CD4-positive, alpha-beta memory T cell (primary cell): Measurements from ENCODE around the gene SCAI. TPM values are rescaled to one million over a fixed set of nuclear protein-coding genes. Genes with fewer than 3 reads are reported as not detected.
"Not testable (repeated sequence)": the region's sequence is repeated elsewhere in the genome, so short reads cannot be mapped to it uniquely, and the experiment has no call there.

Source experiments
- CTCF ChIA-PET: fragments of 350-600 bp; sonication (Branson Sonifier 250); formaldehyde crosslinking; loops from one replicate; lab custom pipeline; 2021; ENCODE audit warnings: inconsistent platforms; ENCODE audit not compliant: partially characterized antibody; lab: Charles Lee
- POLR2A ChIA-PET: fragments of 350-600 bp; sonication (Branson Sonifier 250); formaldehyde crosslinking; loops from one replicate; lab custom pipeline; 2021; ENCODE audit not compliant: partially characterized antibody; lab: Charles Lee
- DNase-seq, 5 donors: peaks; one replicate each; pipeline versions ENCODE4 v3.0.0 to v3.0.0-alpha.2; 2020 to 2022; ENCODE audit warnings: mixed read lengths in 1 of 5
- H3K27ac ChIP-seq: one replicate; pipeline ENCODE4 v1.7.0; 2013; ENCODE audit warnings: low read depth, low read length
- H3K27me3 ChIP-seq: 2 replicates; pipeline ENCODE4 v1.7.0; 2013; ENCODE audit warnings: mild to moderate bottlenecking, low read length, moderate library complexity; ENCODE audit not compliant: insufficient read depth
- H3K36me3 ChIP-seq: 2 replicates; pipeline ENCODE4 v1.7.0; 2013; ENCODE audit warnings: mild to moderate bottlenecking, low read length, moderate library complexity; ENCODE audit not compliant: insufficient read depth
- H3K4me1 ChIP-seq: 2 replicates; pipeline ENCODE4 v1.7.0; 2013; ENCODE audit warnings: mild to moderate bottlenecking, low read length, moderate library complexity; ENCODE audit not compliant: insufficient read depth
- H3K4me3 ChIP-seq, 2 donors: one replicate each; pipeline ENCODE4 v1.7.0; 2013; ENCODE audit warnings: low read length in 2 of 2, mild to moderate bottlenecking in 1 of 2
- H3K9me3 ChIP-seq, 2 donors: one replicate each; pipeline ENCODE4 v1.7.0; 2013; ENCODE audit warnings: low read length in 2 of 2, control low read depth in 1 of 2; ENCODE audit not compliant: control insufficient read depth in 1 of 2
- H3K27ac Mint-ChIP-seq, 7 donors: one replicate each; pipeline ENCODE4 v1.8.0; 2020 to 2021; ENCODE audit warnings: mixed read lengths in 7 of 7, mild to moderate bottlenecking in 6 of 7, inconsistent platforms in 3 of 7, moderate library complexity in 3 of 7
- H3K27me3 Mint-ChIP-seq, 2 donors: one replicate each; pipeline ENCODE4 v1.8.0; 2020 to 2021; ENCODE audit warnings: mixed read lengths in 2 of 2
- H3K36me3 Mint-ChIP-seq, 2 donors: one replicate each; pipeline ENCODE4 v1.8.0; 2020 to 2021; ENCODE audit warnings: mixed read lengths in 2 of 2, inconsistent platforms in 1 of 2, mild to moderate bottlenecking in 1 of 2
- H3K4me1 Mint-ChIP-seq, 4 donors: one replicate each; pipeline ENCODE4 v1.8.0; 2020 to 2021; ENCODE audit warnings: mixed read lengths in 4 of 4, mild to moderate bottlenecking in 1 of 4
- H3K4me3 Mint-ChIP-seq, 8 donors: one replicate each; pipeline ENCODE4 v1.8.0; 2020 to 2021; ENCODE audit warnings: mixed read lengths in 8 of 8, mild to moderate bottlenecking in 7 of 8, moderate library complexity in 6 of 8, inconsistent platforms in 3 of 8
- H3K9me3 Mint-ChIP-seq, 8 donors: one replicate each; pipeline ENCODE4 v1.8.0; 2020 to 2021; ENCODE audit warnings: mixed read lengths in 8 of 8, mild to moderate bottlenecking in 5 of 8, inconsistent platforms in 3 of 8, moderate library complexity in 1 of 8
- intact Hi-C: fragments of 100-400 bp; cut with micrococcal nuclease; formaldehyde crosslinking; loops from one replicate; pipeline ENCODE4 v1.15.1; 2023
- polyA plus RNA-seq, 2 donors: library from polyadenylated mRNA; unstranded; fragments of 300-500 nt; fragmentation: Illumina TruSeq; gene quantifications; one replicate each; pipeline ENCODE4 v1.2.3, GENCODE V29; 2021
- total RNA-seq, 2 experiments: library from RNA; stranded (reverse); gene quantifications; one replicate each; pipeline ENCODE4 v1.2.3, GENCODE V29; 2021

Gene SCAI
- total and polyA plus RNA-seq, 4 experiments from 2014 or later, result 0.23 to 15.5 (median 8.5) TPM

DNA sequence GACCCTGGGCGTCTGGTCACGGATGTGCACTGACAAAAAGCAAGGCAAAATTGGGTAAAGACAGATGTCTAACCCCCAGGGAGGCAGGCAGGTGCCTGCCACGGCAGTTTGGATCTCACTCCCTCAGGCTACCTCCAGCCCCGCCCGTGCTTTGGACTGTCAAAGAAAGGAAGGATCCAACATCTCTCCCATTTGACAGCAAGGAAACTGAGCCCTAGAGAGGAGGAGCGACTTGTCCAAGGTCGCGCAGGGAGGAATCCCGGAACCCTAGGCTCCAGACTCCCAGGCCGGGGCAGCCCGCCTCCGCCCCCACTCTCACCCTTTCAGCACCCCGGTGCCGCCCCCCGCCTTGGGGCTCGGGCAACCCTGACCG is 202.8 kb downstream of the SCAI start:
- H3K9me3 Mint-ChIP-seq, result no peaks in the 10 kb centered on the region
- peaks cover 18% of the 10 kb centered on the region for H3K4me1 ChIP-seq
- H3K9me3 ChIP-seq, result no peaks in the 10 kb centered on the region
- peak overlapping the region; percentile 45 to 94 for H3K4me3 ChIP-seq
- no peaks in the 10 kb centered on the region for H3K27me3 ChIP-seq
- peak overlapping the region; percentile 86 to 97 (median 92) for H3K4me3 Mint-ChIP-seq
- H3K4me1 Mint-ChIP-seq, result peaks cover 13 to 35% (median 27%) of the 10 kb centered on the region in 4 donors
- H3K27me3 Mint-ChIP-seq, result no peaks in the 10 kb centered on the region
- peaks cover 13 to 30% of the 10 kb centered on the region in 2 donors for H3K36me3 Mint-ChIP-seq
- POLR2A ChIA-PET, result interaction anchor here (1.8 to 3.4 kb wide), 3 partner anchors 9 to 25 kb away, joined by 10 to 51 read pairs (median 36); no protein-coding TSS in a partner anchor
- CTCF ChIA-PET, result no interaction called here
- intact Hi-C loops, result loop anchor here (2.0 kb wide), 1 partner anchor 300 kb away; the partner anchor contains the start of gene HSPA5
- DNase-seq, result no peak
- H3K27ac ChIP-seq, result peak overlapping the region; percentile 96
- H3K36me3 ChIP-seq, result peaks cover 5% of the 10 kb centered on the region
- H3K27ac Mint-ChIP-seq, result peak overlapping the region; percentile 86 to 99 (median 94)

DNA sequence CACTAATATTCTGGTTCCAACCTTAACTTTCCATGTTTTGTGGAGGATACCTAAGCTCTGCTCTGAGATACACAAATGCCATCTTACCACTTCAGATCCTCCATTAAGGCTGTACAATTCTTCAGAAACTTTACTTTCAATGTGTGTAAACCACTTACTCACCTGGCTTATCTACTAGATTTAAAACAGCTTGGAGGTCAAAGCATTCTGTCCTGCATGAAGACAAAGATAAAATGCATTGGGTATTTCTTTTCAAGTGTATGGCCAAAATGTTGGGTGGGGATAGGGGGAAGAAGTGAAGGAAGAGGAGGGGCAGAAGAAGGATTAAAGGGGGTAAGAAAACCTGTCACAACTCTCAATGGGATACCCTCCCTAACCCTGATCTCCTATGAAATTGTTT is 203.4 kb downstream of the SCAI start:
- no peaks in the 10 kb centered on the region for H3K27me3 Mint-ChIP-seq
- peaks cover 14 to 33% of the 10 kb centered on the region in 2 donors for H3K36me3 Mint-ChIP-seq
- Histone ChIP-seq H3K4me1 (peaks cover 18% of the 10 kb centered on the region), H3K4me3 (peak overlapping the region; percentile 45 to 94), H3K9me3 (no peaks in the 10 kb centered on the region), H3K27me3 (no peaks in the 10 kb centered on the region), H3K36me3 (peaks cover 5% of the 10 kb centered on the region), H3K27ac (peak overlapping the region; percentile 96)
- DNase-seq, result no peak
- peak overlapping the region; percentile 86 to 99 (median 94) for H3K27ac Mint-ChIP-seq
- intact Hi-C loops, result loop anchor here (2.0 kb wide), 1 partner anchor 301 kb away; the partner anchor contains the start of gene HSPA5
- H3K9me3 Mint-ChIP-seq, result no peaks in the 10 kb centered on the region
- peaks cover 13 to 35% (median 27%) of the 10 kb centered on the region in 4 donors for H3K4me1 Mint-ChIP-seq
- CTCF ChIA-PET, result interaction anchor here (1.6 kb wide), 1 partner anchor 30 kb away, joined by 4 read pairs; no protein-coding TSS in a partner anchor
- POLR2A ChIA-PET, result interaction anchor here (1.0 to 3.4 kb wide), 3 partner anchors 10 to 79 kb away, joined by 4 to 36 read pairs (median 10); no protein-coding TSS in a partner anchor
- peak overlapping the region; percentile 86 to 97 (median 92) for H3K4me3 Mint-ChIP-seq

- H3K27ac ChIP-seq, result no peak overlapping the region
- Mint-ChIP-seq H3K27ac (peak overlapping the region in 3 of 7 donors; percentile 10 to 22 (median 17)), H3K4me3 (no peak overlapping the region), H3K9me3 (no peaks in the 10 kb centered on the region), H3K4me1 (peaks cover 14 to 40% (median 21%) of the 10 kb centered on the region in 4 donors), H3K36me3 (peaks cover 47 to 67% of the 10 kb centered on the region in 2 donors), H3K27me3 (no peaks in the 10 kb centered on the region)
- H3K36me3 ChIP-seq, result peaks cover 9% of the 10 kb centered on the region
- no peaks in the 10 kb centered on the region for H3K27me3 ChIP-seq
- POLR2A ChIA-PET, result interaction anchor here (1.1 kb wide), 1 partner anchor 66 kb away, joined by 3 read pairs; no protein-coding TSS in a partner anchor
- H3K4me3 ChIP-seq, result no peak overlapping the region
- no peak for DNase-seq
- intact Hi-C loops, result no loop called here
- CTCF ChIA-PET, result no interaction called here
- no peaks in the 10 kb centered on the region for H3K9me3 ChIP-seq
- peaks cover 14% of the 10 kb centered on the region for H3K4me1 ChIP-seq
Measured at GRCh38 chr9:124934290-124934689, 209.0 kb downstream of the SCAI start.

DNA sequence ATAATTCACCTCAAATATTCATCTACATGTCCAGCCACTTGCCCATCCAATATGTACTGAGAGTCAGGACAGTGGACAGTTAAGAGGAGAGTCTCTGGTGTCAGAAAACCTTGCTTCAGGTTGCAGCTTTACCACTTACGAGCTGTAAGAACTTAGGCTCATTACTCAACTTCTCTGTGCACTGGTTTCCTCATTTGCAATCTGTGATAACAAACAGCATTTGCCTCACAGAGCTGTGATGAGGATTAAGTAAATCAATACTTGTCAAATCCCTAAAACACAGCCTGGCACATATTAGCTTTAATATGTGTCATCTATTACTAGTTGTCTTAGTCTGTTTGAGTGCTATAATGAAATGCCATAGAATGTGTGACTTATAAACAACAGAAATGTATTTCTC is 211.0 kb downstream of the SCAI start:
- peaks cover 58 to 72% of the 10 kb centered on the region in 2 donors for H3K36me3 Mint-ChIP-seq
- no peak for DNase-seq
- H3K27ac ChIP-seq, result no peak overlapping the region
- ChIA-PET POLR2A (interaction anchor here (1.5 kb wide), 1 partner anchor 9 kb away, joined by 4 read pairs; the partner anchor contains the start of gene GOLGA1), CTCF (no interaction called here)
- H3K4me1 ChIP-seq, result peaks cover 17% of the 10 kb centered on the region
- H3K9me3 Mint-ChIP-seq, result no peaks in the 10 kb centered on the region
- H3K4me3 ChIP-seq, result no peak overlapping the region
- peaks cover 13 to 36% (median 16%) of the 10 kb centered on the region in 4 donors for H3K4me1 Mint-ChIP-seq
- H3K4me3 Mint-ChIP-seq, result no peak overlapping the region
- peaks cover 15% of the 10 kb centered on the region for H3K36me3 ChIP-seq
- H3K27me3 ChIP-seq, result no peaks in the 10 kb centered on the region
- peak overlapping the region in 2 of 7 donors; percentile 15 to 17 for H3K27ac Mint-ChIP-seq
- no peaks in the 10 kb centered on the region for H3K9me3 ChIP-seq
- intact Hi-C loops, result no loop called here
- no peaks in the 10 kb centered on the region for H3K27me3 Mint-ChIP-seq

DNA sequence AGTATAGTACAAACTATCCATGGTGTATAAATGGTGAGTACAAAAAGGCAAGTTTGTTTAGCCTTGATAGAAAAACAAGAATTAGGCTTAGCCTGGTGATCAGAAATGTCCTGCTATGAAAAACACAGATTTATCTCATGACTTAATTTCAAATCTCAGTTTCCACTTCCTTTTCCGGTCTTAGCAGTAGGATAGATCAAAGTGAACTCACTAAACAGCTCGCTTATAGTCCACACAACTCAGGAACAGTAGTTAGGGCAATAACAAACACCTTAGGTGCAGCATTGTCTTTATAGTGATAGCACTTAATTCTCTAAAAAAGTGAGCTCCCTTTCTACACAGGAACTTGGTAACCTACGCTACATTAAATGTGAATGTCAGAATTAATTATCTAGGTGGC is 213.9 kb downstream of the SCAI start:
- Mint-ChIP-seq H3K27ac (peak overlapping the region in 6 of 7 donors; percentile 9 to 69 (median 48)), H3K9me3 (no peaks in the 10 kb centered on the region), H3K36me3 (peaks cover 58 to 73% of the 10 kb centered on the region in 2 donors), H3K27me3 (no peaks in the 10 kb centered on the region), H3K4me3 (peak overlapping the region in 5 of 8 donors; percentile 14 to 51 (median 27)), H3K4me1 (peaks cover 12 to 42% (median 16%) of the 10 kb centered on the region in 4 donors)
- H3K27me3 ChIP-seq, result no peaks in the 10 kb centered on the region
- no peak overlapping the region for H3K27ac ChIP-seq
- ChIA-PET CTCF (interaction anchor here (1.1 to 1.5 kb wide), 2 partner anchors 36 to 215 kb away, joined by 4 to 6 read pairs; no protein-coding TSS in a partner anchor), POLR2A (interaction anchor here (0.6 to 3.3 kb wide), 7 partner anchors 11 to 315 kb away, joined by 3 to 36 read pairs (median 5); partner anchors contain the start of genes GOLGA1, HSPA5 and SCAI)
- no peaks in the 10 kb centered on the region for H3K9me3 ChIP-seq
- intact Hi-C loops, result no loop called here
- peaks cover 17% of the 10 kb centered on the region for H3K4me1 ChIP-seq
- H3K36me3 ChIP-seq, result peaks cover 18% of the 10 kb centered on the region
- peak in 3 of 5 donors; percentile 14 to 15 (median 15) for DNase-seq
- no peak overlapping the region for H3K4me3 ChIP-seq

DNA sequence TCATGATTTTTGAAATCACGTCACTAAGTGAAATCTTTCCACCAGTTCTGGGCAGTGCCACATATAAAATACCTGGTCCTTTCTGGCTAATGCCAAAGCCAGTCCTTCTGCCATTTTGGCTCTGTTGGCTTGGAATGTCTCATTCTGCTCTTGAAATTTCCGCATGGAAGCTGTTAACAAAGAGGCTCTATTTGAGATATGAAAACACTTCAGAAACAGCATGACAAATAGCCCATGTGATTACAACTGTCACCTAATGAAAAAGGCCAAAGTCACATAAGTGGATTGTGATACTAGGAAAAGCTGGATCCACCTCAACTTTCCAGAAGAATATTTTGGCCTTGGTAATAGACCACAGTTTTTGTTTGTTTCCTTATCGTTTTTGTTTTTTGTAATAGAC is 215.2 kb downstream of the SCAI start:
- Mint-ChIP-seq H3K27ac (peak overlapping the region in 1 of 7 donors; percentile 1), H3K36me3 (peaks cover 49 to 63% of the 10 kb centered on the region in 2 donors), H3K9me3 (no peaks in the 10 kb centered on the region), H3K4me3 (no peak overlapping the region), H3K4me1 (peaks cover 7 to 37% (median 11%) of the 10 kb centered on the region in 4 donors), H3K27me3 (no peaks in the 10 kb centered on the region)
- intact Hi-C loops, result no loop called here
- Histone ChIP-seq H3K27ac (no peak overlapping the region), H3K9me3 (no peaks in the 10 kb centered on the region), H3K27me3 (no peaks in the 10 kb centered on the region), H3K36me3 (peaks cover 18% of the 10 kb centered on the region), H3K4me3 (no peak overlapping the region), H3K4me1 (peaks cover 17% of the 10 kb centered on the region)
- ChIA-PET CTCF (no interaction called here), POLR2A (interaction anchor here (3.3 kb wide), 1 partner anchor 12 kb away, joined by 36 read pairs; the partner anchor contains the start of gene GOLGA1)
- DNase-seq, result no peak

DNA sequence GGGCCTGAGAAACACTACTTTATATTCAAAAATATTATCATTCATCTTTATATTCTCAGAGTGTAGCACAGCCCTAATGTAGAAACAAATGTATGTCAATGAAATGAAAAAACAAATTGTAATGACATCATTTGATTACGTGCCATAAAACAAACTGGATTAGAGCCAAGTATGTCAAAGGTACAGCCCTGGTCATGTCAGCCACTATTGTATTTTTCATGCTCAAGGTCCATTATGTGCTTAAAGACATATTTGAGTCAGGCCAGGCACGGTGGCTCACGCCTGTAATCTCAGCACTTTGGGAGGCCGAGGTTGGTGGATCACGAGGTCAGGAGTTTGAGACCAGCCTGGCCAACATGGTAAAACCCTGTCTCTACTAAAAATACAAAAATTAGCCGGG is 222.9 kb downstream of the SCAI start:
- CTCF ChIA-PET, result not testable (repeated sequence)

More for the DNA sequence above, 222.9 kb downstream of the SCAI start:
- H3K36me3 ChIP-seq, result peaks cover 11% of the 10 kb centered on the region
- H3K4me1 Mint-ChIP-seq, DNase-seq, H3K4me1 ChIP-seq, H3K27ac Mint-ChIP-seq, H3K9me3 Mint-ChIP-seq, H3K27me3 ChIP-seq, H3K27me3 Mint-ChIP-seq, POLR2A ChIA-PET, intact Hi-C loops, H3K9me3 ChIP-seq, H3K4me3 Mint-ChIP-seq, H3K4me3 ChIP-seq, H3K27ac ChIP-seq: not testable (repeated sequence)
- H3K36me3 Mint-ChIP-seq, result peaks cover 18 to 38% of the 10 kb centered on the region in 2 donors
